GM23338 (cell line): ENCODE data around the gene CLRN2. TPM values are rescaled to one million over a fixed set of nuclear protein-coding genes. Genes with fewer than 3 reads are reported as not detected.

Experiments used
- ATAC-seq: fragments of 200-7000 bp; cut with Tn5 transposase; 3 replicates; pipeline ENCODE4 v1.9.1; 2020
- DNase-seq: peaks from one replicate; pipeline ENCODE4 v3.0.0-alpha.2; 2015; ENCODE audit warnings: low spot score
- H2AFZ ChIP-seq: fragments of 200-600 bp; sonication (generic); 2 replicates; pipeline ENCODE4 v1.8.0; 2016; ENCODE audit warnings: antibody characterized with exemption, mild to moderate bottlenecking, moderate library complexity
- H3F3A ChIP-seq: fragments of 200-600 bp; sonication (generic); replicated peaks from 2 replicates; pipeline ENCODE4 v1.8.0; 2017; ENCODE audit warnings: antibody characterized with exemption, mixed run types, low read depth
- H3K27ac ChIP-seq: fragments of 200-600 bp; sonication (generic); 2 replicates; pipeline ENCODE4 v1.6.1; 2016; ENCODE audit warnings: low read depth
- H3K27me3 ChIP-seq: fragments of 200-600 bp; sonication (generic); 2 replicates; pipeline ENCODE4 v1.8.0; 2016; ENCODE audit warnings: mild to moderate bottlenecking, mixed run types, moderate library complexity; ENCODE audit not compliant: insufficient read depth
- H3K36me3 ChIP-seq: fragments of 200-600 bp; sonication (generic); 2 replicates; pipeline ENCODE4 v1.8.0; 2016; ENCODE audit warnings: mild to moderate bottlenecking; ENCODE audit not compliant: insufficient read depth
- H3K4me1 ChIP-seq: fragments of 200-600 bp; sonication (generic); 2 replicates; pipeline ENCODE4 v1.8.0; 2016; ENCODE audit warnings: mild to moderate bottlenecking, moderate library complexity; ENCODE audit not compliant: insufficient read depth
- H3K4me2 ChIP-seq: fragments of 200-600 bp; sonication (generic); 2 replicates; pipeline ENCODE4 v1.7.1; 2017; ENCODE audit warnings: mixed run types
- H3K4me3 ChIP-seq: fragments of 200-600 bp; sonication (generic); 2 replicates; pipeline ENCODE4 v1.6.1; 2016; ENCODE audit warnings: mixed run types
- H3K79me2 ChIP-seq: fragments of 200-600 bp; sonication (generic); replicated peaks from 2 replicates; pipeline ENCODE4 v1.8.0; 2017; ENCODE audit warnings: mild to moderate bottlenecking; ENCODE audit not compliant: insufficient read depth
- H3K9me2 ChIP-seq: fragments of 200-600 bp; sonication (generic); 2 replicates; pipeline ENCODE4 v1.8.0; 2017; ENCODE audit not compliant: insufficient read depth
- H4K20me1 ChIP-seq: fragments of 200-600 bp; sonication (generic); replicated peaks from 2 replicates; pipeline ENCODE4 v1.8.0; 2017; ENCODE audit warnings: mild to moderate bottlenecking; ENCODE audit not compliant: insufficient read depth
- H3K27ac Mint-ChIP-seq: 2 replicates; pipeline ENCODE4 v1.8.0; 2020; ENCODE audit warnings: inconsistent platforms, mild to moderate bottlenecking, moderate library complexity, mixed read lengths
- H3K27me3 Mint-ChIP-seq: 3 replicates; pipeline ENCODE4 v1.8.0; 2022; ENCODE audit warnings: low read depth, mild to moderate bottlenecking, moderate library complexity, mixed read lengths, inconsistent platforms; ENCODE audit not compliant: insufficient read depth, poor library complexity
- H3K36me3 Mint-ChIP-seq: 3 replicates; pipeline ENCODE4 v1.8.0; 2021; ENCODE audit warnings: low read depth, mild to moderate bottlenecking, inconsistent platforms, moderate library complexity, mixed read lengths
- H3K4me1 Mint-ChIP-seq: 3 replicates; pipeline ENCODE4 v1.8.0; 2020; ENCODE audit warnings: mild to moderate bottlenecking, inconsistent platforms, mixed read lengths
- H3K4me3 Mint-ChIP-seq: 3 replicates; pipeline ENCODE4 v1.8.0; 2021; ENCODE audit warnings: moderate library complexity, mild to moderate bottlenecking, inconsistent platforms, mixed read lengths
- H3K9me3 Mint-ChIP-seq: 3 replicates; pipeline ENCODE4 v1.8.0; 2020; ENCODE audit warnings: moderate library complexity, mild to moderate bottlenecking, inconsistent platforms, mixed read lengths
- CREB1 ChIP-seq: fragments of 250-450 bp; sonication (Bioruptor Pico); IDR thresholded peaks from 2 replicates; pipeline ENCODE4 v1.5.0; 2020; ENCODE audit warnings: low read depth, mild to moderate bottlenecking, moderate library complexity
- REST ChIP-seq: IDR thresholded peaks from one replicate; pipeline ENCODE4 v1.6.1; 2018; ENCODE audit warnings: antibody characterized with exemption; ENCODE audit not compliant: unreplicated experiment
- STAT1 ChIP-seq: IDR thresholded peaks from one replicate; pipeline ENCODE4 v1.6.1; 2016; ENCODE audit warnings: antibody characterized with exemption; ENCODE audit not compliant: unreplicated experiment
- ZNF114 ChIP-seq: fragments of 250-450 bp; sonication (Bioruptor Pico); IDR thresholded peaks from 2 replicates; pipeline ENCODE4 v1.5.0; 2020; ENCODE audit warnings: mild to moderate bottlenecking, moderate library complexity
- ZNF462 ChIP-seq: fragments of 250-450 bp; sonication (Bioruptor Pico); IDR thresholded peaks from 2 replicates; pipeline ENCODE4 v1.5.0; 2020; ENCODE audit warnings: mild to moderate bottlenecking, moderate library complexity
- polyA plus RNA-seq: library from polyadenylated mRNA; unstranded; fragments of >200 nt; fragmentation: Nextera tagmentation; extraction: Ambion mirVana; gene quantifications from 2 replicates; pipeline ENCODE4 v1.2.1, GENCODE V29; 2016
- total RNA-seq: library from RNA; depleted of rRNA; stranded (reverse); fragments of >200 nt; shearing (Covaris generic); gene quantifications from 2 replicates; pipeline ENCODE4 v1.2.3, GENCODE V29; 2014

Gene CLRN2
- total and polyA plus RNA-seq, 2 experiments from 2014 or later = not detected

GRCh38 chr4:17544831-17545234 lies 29.9 kb downstream of the CLRN2 start (continued):
- no peak for TF ChIP-seq REST
- TF ChIP-seq ZNF462 = no peak
- TF ChIP-seq ZNF114 (CRISPR knock-in tag) = no peak
- TF ChIP-seq CREB1 = no peak

GRCh38 chr4:17545374-17546140 lies 30.6 kb downstream of the CLRN2 start:
- no peaks in the 10 kb centered on the region for H3F3A ChIP-seq
- no peaks in the 10 kb centered on the region for H3K36me3 Mint-ChIP-seq
- no peaks in the 10 kb centered on the region for H3K9me3 Mint-ChIP-seq
- peaks cover 8% of the 10 kb centered on the region for H3K4me1 Mint-ChIP-seq
- H3K4me3 Mint-ChIP-seq = no peak overlapping the region
- no peaks in the 10 kb centered on the region for H3K9me2 ChIP-seq
- no peak overlapping the region for H3K4me3 ChIP-seq
- no peaks in the 10 kb centered on the region for H3K79me2 ChIP-seq
- ATAC-seq = no peak
- no peaks in the 10 kb centered on the region for H3K4me1 ChIP-seq
- no peak for DNase-seq
- peaks cover 14% of the 10 kb centered on the region for H3K27me3 Mint-ChIP-seq
- no peak overlapping the region for H3K4me2 ChIP-seq
- H3K27ac ChIP-seq = no peak overlapping the region
- H4K20me1 ChIP-seq = no peaks in the 10 kb centered on the region
- no peak overlapping the region for H2AFZ ChIP-seq
- no peaks in the 10 kb centered on the region for H3K27me3 ChIP-seq
- H3K27ac Mint-ChIP-seq = no peak overlapping the region
- H3K36me3 ChIP-seq = no peaks in the 10 kb centered on the region
- TF ChIP-seq REST (no peak), STAT1 (no peak)
